HCT116 (cell line): ENCODE data around the gene ITPRIPL1.

Experiments used
- CTCF ChIP-seq, 3 experiments: fragments of 200-600 bp in 1 of 3; sonication (generic) in 1 of 3; IDR thresholded peaks in 2 of 3; conservative IDR thresholded peaks in 1 of 3; 2 replicates each; pipeline ENCODE4 v1.5.1; 2012 to 2017; ENCODE audit warnings: low read depth in 2 of 3, low read length in 2 of 3, antibody characterized with exemption in 1 of 3, borderline replicate concordance in 1 of 3, control low read depth in 1 of 3, mild to moderate bottlenecking in 1 of 3, mixed read lengths in 1 of 3, mixed run types in 1 of 3, moderate library complexity in 1 of 3; ENCODE audit not compliant: insufficient read depth in 1 of 3
- EGR1 ChIP-seq: IDR thresholded peaks from 2 replicates; pipeline ENCODE4 v1.6.1; 2012; ENCODE audit warnings: low read depth
- EZH2 ChIP-seq: fragments of 200-600 bp; sonication (generic); IDR thresholded peaks from 2 replicates; pipeline ENCODE4 v1.6.1; 2017; ENCODE audit warnings: antibody characterized with exemption, mixed run types
- JUND ChIP-seq: IDR thresholded peaks from 2 replicates; pipeline ENCODE4 v1.6.1; 2012
- POLR2A ChIP-seq: IDR thresholded peaks from 2 replicates; pipeline ENCODE4 v1.7.0; 2011; ENCODE audit warnings: borderline replicate concordance; ENCODE audit not compliant: insufficient read depth, insufficient read length; ENCODE audit errors: extremely low read depth
- POLR2AphosphoS5 ChIP-seq: IDR thresholded peaks from 2 replicates; pipeline ENCODE4 v1.6.1; 2011; ENCODE audit warnings: mild to moderate bottlenecking, low read depth, low read length, moderate library complexity
- RAD21 ChIP-seq: IDR thresholded peaks from 2 replicates; pipeline ENCODE4 v1.6.1; 2012; ENCODE audit warnings: low read depth, mild to moderate bottlenecking
- SP1 ChIP-seq: IDR thresholded peaks from 2 replicates; pipeline ENCODE4 v1.6.1; 2012; ENCODE audit warnings: low read depth
- YY1 ChIP-seq: IDR thresholded peaks from 2 replicates; pipeline ENCODE4 v1.6.1; 2011; ENCODE audit warnings: low read length, low read depth, moderate library complexity, mild to moderate bottlenecking; ENCODE audit not compliant: insufficient replicate concordance; ENCODE audit errors: extremely low read depth
- ZNF274 ChIP-seq: fragments of 200-500 bp; sonication (Bioruptor generic); IDR thresholded peaks from 2 replicates; pipeline ENCODE4 v1.6.1; 2014; ENCODE audit warnings: mild to moderate bottlenecking, low read depth, low read length, inconsistent platforms
- TF ChIP-seq, protein P1 (sequence below): IDR thresholded peaks from 2 replicates; pipeline ENCODE4 v1.6.1; 2012

GRCh38 chr2:96353606-96354101, 28.5 kb downstream of the ITPRIPL1 start:
- TF ChIP-seq, protein P1, sequence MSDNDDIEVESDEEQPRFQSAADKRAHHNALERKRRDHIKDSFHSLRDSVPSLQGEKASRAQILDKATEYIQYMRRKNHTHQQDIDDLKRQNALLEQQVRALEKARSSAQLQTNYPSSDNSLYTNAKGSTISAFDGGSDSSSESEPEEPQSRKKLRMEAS: no peak
- TF ChIP-seq ZNF274 (no peak), EGR1 (no peak), YY1 (no peak), POLR2AphosphoS5 (no peak), CTCF (IDR thresholded peaks at IDR 0.05 in 2 of 3, conservative IDR thresholded peaks at IDR 0.05 in 1 of 3; ENCODE audit: borderline replicate concordance in 1 of 3, insufficient read depth in 1 of 3, low read depth in 2 of 3, low read length in 2 of 3) (no peak), POLR2A (no peak), JUND (no peak), RAD21 (no peak), SP1 (no peak), EZH2 (no peak)
